ACHN (cell line): ENCODE results near the gene PLEKHA6.

ENCODE experiments used
- DNase-seq: peaks from one replicate; pipeline ENCODE4 v3.0.0-alpha.2; 2015
- in situ Hi-C: cut with HindIII; loops from 2 replicates; pipeline ENCODE4 v1.10.0; 2017; ENCODE audit warnings: low sequenced_read_pairs, low pct_ligation_motif_present, low pct_unique_long_range_greater_than_20kb

The PLEKHA6 gene

DNA sequence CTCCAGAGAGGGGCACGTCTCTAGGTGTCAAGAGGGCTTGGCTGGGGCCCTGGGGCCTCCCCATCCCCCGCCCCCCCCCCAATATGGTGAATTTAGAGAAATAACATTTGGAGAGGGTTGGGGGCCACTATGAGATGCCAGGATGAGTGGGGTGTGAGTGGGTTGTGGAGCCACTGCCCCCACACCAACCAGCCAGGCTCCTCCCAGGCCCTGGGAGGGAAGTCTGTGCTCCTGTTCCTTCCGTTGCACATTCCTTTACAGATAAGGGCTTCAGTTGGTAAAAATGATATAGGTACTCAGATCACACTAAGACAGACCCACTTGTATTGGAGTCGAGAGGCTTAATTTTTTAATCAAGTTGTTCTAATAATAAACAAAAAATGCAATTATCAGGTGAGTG, 585 bp upstream of the PLEKHA6 start:
- no peak for DNase-seq

DNA sequence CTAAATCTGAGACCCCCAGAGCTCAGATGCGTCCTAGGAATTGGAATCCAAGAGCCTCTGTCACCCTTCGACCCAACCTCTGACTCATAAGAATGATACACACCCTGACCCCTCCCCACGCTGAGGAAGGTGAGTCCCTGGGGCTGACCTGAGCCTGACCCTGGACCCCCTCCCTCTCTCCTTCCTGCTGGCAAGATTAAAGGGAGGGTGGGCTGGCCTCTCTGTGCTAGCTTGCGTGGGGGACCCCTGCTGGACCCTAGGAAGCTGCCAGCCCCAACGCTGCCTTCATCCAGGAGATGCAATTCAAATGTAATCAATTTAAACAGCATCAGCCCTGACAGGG, 627 bp downstream of the PLEKHA6 start:
- DNase-seq, result no peak
- in situ Hi-C loops, result loop anchor here (25.0 kb wide), 1 partner anchor 197 kb away; the partner anchor contains the start of genes ETNK2 and REN

More for the DNA sequence above, 585 bp upstream of the PLEKHA6 start:
- in situ Hi-C loops, result loop anchor here (25.0 kb wide), 1 partner anchor 198 kb away; the partner anchor contains the start of genes ETNK2 and REN

DNA sequence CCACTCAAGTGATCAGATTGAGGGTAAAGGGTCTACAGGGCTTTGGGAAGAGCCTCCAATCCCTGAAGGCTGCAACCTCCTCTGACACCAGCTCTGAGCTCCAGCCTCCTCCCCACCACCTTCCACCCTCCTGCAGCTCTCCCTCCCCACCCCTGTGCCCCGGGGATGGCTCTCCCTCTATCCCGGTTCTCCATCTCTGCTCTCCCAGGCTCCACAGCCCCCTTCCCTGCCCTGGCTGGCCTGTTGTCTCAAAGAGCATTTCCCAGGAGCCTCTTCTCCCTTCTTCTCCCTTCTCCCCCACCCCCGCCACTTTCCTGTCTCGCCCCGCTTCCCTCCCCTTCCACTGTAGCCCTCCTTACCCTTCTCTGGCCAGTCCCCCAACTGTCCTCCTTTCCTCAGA, 1.1 kb downstream of the PLEKHA6 start:
- in situ Hi-C loops, result loop anchor here (25.0 kb wide), 1 partner anchor 196 kb away; the partner anchor contains the start of genes ETNK2 and REN
- no peak for DNase-seq

DNA sequence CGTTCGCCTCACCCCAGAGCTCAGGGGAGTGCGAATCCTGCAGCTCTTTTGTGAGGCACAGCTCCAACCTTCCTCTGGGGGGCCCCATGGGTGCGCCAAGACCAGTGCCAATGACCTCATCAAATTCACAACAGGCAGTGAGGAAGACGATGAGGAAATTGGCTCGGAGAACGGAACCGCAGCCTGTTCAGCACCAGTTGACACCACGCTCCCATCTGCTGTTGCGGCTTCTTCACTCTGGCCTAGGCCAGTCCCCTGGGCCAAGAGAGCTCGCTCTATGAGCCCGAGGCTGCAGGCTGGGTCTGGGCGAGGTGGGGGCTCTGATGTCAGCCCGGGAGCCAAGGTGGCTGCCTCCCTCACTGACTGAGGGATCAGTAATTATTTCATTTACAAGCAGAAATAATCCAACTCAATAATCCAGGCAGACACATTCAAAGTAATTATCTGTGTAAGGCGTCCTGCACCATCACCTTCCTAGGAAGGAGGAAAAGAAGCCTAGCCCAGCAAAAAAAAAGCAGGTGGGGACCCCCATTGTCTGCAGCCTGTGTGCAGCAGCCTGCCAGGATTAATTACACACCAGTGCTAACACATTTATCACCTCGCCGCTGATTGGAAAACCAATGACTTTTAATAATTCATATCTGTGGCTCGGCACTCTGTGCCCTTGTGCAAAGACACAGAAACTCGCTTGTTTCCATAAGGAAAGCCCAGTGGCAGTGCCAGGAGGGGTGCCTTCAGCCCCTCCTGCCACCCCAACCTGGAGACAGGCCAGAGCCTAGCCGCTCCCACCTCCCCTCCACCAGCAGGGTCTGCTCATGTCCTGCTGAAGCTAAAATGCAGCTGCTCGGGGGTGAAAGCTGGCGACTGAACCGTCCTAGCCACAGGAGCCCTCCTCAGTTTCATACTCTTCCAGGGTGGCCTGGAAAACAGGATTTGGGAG, 1.9 kb downstream of the PLEKHA6 start:
- in situ Hi-C loops, result loop anchor here (25.0 kb wide), 1 partner anchor 196 kb away; the partner anchor contains the start of genes ETNK2 and REN
- DNase-seq, result no peak

DNA sequence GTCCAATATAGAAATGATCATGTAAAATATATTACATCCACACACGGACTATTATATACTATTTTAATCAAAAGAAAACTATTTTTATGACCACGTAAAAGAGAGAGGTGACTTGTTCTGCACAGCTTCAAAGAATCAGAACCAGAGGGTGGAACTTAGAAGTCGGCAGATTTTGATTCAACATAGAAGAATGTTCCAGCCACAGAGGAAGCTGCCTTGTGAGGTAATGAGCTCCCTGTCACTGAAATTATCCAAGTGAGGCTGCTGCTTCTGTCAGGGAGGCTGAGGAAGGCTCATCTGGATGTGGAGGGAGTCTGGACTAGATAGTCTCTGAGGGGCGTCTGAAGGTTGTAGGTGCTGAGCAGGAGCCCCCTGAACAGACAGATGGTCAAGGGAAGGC, 2.7 kb downstream of the PLEKHA6 start:
- in situ Hi-C loops, result loop anchor here (25.0 kb wide), 1 partner anchor 195 kb away; the partner anchor contains the start of genes ETNK2 and REN
- no peak for DNase-seq

DNA sequence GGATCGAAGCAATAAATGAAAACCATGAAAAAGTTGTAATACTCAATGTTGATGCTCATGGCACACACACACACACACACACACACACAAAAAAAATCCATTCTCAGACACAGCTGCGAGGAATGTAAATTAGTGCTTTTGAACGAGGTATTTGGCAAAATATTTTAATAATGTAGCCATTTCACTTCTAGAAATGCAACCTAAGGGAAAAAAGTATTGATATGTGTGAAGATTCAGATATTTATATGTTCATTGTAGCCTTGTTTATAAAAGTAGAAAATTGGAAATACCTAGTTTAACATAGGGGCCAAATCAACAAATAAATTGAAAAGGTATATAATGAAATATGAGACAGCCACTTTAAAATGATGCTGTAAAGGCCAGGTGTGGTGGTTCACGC, 3.8 kb downstream of the PLEKHA6 start:
- in situ Hi-C loops, result loop anchor here (25.0 kb wide), 1 partner anchor 194 kb away; the partner anchor contains the start of genes ETNK2 and REN

DNA sequence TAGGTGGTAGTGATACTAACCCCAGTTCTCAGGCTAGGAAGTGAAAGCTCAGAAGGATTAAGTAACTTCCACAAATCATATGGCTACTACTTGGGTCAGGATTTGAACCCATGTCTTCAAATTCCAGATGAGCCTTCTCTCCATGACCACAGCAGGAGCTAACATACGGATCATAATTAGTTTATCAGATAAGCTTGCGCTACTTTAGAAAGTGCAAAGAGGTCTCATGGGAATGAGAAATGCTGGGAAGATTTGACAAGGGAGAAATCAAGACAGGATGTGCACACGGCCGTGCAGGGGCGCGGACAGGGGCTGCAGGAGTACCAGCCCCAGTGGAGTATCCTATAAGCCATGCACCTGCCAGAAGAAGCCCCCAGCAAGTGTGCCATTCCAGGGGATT, 5.2 kb downstream of the PLEKHA6 start:
- in situ Hi-C loops, result loop anchor here (25.0 kb wide), 1 partner anchor 192 kb away; the partner anchor contains the start of genes ETNK2 and REN
- DNase-seq, result no peak

More for the DNA sequence above, 3.8 kb downstream of the PLEKHA6 start:
- DNase-seq, result no peak

DNA sequence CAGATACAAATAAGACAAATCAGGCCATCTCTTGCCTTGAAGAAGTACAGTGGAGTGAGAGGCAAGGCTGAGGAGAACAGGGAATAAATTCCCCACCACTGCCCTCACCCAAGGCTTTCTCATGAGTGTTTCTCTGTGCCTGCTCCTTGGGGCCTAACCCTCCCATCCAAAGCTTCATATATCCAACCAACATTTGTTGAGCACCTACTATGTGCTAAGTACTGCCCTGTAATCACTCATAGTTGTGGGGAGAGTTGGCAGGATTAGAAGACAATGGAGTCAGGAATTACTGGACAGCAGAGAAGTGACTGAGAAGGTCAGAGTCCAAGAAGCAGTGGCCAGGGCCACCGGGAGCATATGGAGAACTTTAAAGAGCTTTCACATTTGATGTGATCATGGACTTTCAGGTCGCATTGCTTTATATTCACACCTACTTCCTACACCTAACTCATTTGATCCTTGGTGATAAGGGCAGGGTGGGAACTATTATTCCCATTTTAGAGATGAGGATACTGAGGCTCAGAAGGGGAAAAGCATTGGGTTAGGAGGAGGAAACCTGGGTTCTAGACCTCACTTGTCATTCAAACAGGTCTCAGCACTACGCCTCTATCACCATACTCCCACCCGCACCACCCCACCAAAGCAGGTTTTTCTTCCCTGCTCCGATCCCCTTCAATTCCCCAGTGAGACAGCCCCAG, 6.4 kb downstream of the PLEKHA6 start:
- in situ Hi-C loops, result loop anchor here (25.0 kb wide), 1 partner anchor 191 kb away; the partner anchor contains the start of genes ETNK2 and REN
- no peak for DNase-seq

DNA sequence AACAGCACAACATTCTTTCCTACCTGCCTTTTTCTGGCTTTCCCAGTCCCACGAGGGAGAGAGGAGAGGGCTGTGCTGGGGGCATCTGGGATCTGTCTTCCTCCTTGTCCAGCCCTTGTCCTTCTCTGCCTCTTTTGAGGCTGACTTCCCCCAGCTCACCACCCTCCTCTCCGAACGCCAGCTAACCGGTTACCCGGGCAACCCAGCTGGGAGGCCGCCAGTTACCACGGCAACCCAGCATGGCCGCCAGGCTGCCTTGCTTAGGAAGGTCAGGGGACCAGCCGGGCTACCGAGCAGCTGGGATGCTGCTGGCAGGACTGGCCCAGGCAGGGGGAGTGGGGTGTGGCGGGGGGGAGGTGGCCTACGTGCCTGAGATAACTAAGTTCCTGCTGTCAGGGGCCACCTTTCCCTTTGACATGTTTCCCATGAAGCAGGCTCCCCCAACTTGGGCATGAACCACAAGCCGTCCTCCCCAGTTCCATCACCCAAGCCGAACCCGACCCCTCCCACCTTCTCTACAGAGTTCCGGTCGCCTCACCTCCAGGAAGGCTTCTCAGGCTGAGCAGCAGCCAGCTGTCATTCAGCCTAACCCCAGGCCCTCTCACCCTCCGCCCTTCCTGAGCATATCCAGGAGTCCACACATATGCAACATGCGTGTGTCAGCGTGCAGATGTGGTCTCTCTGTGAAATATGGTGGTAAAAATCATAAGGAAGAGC, 8.7 kb downstream of the PLEKHA6 start:
- in situ Hi-C loops, result loop anchor here (25.0 kb wide), 1 partner anchor 189 kb away; the partner anchor contains the start of genes ETNK2 and REN
- DNase-seq, result no peak

DNA sequence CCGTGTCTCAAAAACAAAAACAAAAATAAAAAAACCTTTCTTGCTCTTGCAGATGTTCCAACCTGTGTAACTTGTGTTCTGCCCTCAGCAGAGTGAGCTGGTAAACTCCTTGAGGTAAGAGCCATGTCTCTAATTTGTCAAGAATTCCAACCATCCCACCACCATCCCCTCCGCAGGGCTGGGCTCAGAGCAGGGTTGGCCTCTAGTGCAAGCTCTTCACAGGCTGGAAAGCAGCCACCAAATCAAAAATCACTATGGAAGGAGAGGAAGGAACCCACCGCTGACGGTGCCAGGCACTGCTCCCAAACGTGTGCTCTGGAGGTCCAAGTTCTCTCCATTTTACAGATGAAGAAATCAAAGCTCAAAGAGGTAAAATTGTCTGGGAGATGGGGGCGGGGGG, 9.4 kb downstream of the PLEKHA6 start:
- in situ Hi-C loops, result loop anchor here (25.0 kb wide), 1 partner anchor 188 kb away; the partner anchor contains the start of genes ETNK2 and REN
- no peak for DNase-seq

DNA sequence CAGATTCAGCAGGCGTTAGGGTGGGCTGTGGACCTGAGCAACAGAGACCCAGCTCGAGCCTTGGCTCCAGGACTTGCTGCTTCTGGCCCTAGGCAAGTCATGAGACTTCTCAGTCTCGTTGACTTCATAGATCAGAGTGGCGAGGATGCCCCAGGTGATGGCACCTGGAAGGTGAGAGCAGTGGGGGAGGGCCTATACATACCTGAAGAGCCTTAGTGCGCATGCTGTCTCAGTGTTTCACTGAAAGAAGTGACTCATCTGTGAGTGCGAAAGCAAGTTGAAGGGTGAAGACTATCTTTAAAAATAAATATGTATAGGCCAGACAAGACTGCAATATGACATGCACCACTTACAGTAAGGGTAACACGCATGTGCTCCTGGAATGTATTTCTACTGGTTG, 10.1 kb downstream of the PLEKHA6 start:
- in situ Hi-C loops, result loop anchor here (25.0 kb wide), 1 partner anchor 187 kb away; the partner anchor contains the start of genes ETNK2 and REN
- DNase-seq, result no peak

DNA sequence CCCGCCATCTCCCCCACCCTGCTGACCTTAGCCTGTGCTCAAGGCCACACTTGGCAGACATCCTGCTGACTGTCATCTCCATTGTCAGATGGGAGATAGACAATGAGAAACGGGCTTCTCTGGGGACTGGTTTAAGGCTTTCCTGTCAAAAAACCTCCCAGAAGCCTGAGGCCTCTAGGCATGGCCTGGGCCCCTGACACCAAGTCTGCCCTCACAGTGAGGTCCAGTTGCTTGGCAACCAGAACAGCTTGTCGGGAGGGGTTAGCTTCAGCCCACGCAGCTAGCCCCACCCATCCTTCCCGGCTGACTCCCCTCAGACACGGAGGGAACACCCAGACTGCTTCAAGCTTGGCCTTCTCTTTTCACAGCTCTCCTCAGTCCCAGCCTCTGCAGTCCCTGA, 11.0 kb downstream of the PLEKHA6 start:
- in situ Hi-C loops, result no loop called here
- no peak for DNase-seq

DNA sequence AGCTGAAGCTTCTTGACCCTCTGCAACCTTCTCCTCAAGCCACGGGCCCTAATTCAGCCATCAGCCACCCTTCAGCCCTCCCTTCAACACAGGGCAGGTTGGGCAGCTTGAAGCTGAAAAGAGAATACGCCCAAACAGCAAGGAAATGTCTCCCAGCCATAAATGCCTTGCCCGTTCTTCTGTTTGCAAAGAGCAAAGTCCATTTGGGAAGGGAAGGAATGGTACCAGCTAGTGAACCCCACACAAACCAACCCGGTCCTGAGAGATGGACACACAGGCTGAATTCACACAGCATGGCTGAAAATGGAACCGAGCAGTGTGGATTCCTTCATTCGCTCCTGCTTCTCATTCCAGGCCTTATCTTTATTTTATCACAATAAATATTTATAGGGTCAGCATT, 11.5 kb downstream of the PLEKHA6 start:
- no peak for DNase-seq
- in situ Hi-C loops, result no loop called here

DNA sequence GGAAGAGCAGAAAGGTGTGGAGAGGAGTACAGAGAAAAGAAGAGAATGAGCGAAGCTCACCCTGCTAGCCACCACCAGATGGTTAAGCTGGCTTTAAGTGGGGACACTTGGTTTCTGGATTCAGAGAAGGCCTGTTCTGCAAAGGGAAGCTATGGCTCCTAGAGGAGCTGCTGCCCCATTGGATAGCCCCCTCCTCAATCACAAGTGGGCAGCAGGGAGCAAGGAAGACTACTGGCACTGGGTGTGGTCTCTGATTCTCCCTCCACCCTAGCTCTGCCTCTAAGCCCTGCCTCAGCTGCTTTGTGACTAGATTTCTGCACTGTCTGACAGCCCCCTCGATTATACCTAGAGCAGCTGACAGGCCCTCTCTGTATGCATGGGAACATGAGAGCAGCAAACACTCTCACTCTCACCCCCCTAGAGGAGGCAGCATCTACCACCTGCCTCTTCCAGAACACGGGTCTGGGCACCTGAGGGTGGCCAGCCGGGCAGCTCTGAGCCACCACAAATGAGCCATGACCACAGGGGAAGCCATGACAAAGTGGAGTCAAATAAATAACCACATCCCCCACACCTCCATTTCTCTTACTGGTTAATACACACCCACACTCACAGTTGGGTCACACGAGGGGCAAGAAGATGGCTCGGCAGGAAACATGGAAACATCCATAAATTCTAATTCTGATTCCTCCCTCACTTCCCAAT, 13.6 kb downstream of the PLEKHA6 start:
- in situ Hi-C loops, result no loop called here
- DNase-seq, result no peak

DNA sequence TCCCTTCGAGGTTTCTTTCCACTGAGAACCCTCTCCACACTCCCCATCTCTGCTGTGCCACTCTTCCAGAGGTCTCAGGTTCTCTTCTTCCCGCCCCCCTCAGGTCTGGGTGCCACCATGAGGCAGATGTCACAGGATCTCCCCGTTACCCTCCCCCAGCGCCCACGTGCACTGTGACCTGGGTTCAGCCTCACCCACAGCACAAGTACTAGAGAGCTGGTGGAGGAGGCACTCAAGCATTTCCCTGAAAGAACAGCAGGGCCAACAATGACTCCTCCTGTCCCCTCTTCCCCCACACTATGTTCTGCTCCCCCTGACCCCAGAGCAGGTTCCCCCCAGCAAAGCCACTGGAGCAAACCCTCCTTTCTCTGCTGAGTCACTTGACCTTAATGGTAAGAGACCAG, 14.3 kb downstream of the PLEKHA6 start:
- in situ Hi-C loops, result no loop called here
- DNase-seq, result no peak

DNA sequence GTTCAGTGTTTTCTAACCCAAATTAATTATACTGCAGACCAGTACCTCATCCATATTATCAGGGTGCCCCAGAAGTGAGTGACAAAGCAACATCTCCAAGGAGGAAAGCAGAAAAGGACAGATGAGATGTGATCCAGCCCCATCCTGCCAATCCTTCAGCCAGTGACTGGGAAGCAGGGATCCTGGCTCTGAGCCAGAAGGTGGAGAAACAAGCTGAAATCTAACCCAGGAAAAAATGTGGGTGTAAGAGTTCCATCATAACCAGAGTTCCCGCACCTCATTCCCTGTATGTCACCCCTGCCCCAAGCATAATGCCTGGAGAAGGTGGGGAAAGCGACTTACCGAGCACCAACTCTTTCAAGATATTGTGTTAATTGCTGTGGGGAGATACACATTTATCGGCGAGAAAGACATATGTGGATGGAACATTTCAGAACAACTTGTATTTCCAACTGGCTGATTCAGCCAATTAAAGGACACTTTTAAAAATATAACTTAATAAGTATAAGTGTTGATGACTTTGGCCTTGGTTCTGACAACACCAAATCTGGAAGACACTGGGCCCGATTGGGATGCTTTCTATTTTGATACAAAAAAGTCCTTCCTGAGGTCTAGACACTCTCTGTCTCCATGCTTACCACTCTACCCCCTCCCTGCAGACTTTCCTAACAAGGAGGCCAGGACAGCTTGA, 14.9 kb downstream of the PLEKHA6 start:
- DNase-seq, result no peak
- in situ Hi-C loops, result no loop called here

DNA sequence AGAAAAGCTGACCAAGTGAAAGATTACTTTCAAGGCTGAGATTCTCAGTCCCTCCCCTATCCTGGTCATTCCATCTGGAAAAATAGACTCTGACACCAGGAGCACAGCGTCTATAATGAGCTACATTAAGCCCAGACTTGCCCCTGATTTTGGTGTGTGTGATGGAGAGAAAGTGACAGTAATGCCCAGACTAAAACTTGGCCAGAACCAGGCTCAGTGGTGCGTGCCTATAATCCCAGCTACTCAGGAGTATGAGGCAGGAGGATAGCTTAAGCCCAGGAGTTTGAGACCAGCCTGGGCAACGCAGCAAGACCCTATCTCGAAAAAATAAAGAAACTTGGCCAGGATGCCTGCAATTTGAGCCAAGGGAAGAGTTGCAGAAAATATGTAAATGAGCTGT, 15.9 kb downstream of the PLEKHA6 start:
- in situ Hi-C loops, result no loop called here
- no peak for DNase-seq
